B cell (primary cell): ENCODE data around the gene GCH1. TPM values are rescaled to one million over a fixed set of nuclear protein-coding genes. Genes with fewer than 3 reads are reported as not detected.

Experiments used
- ATAC-seq: fragments of 200-7000 bp; cut with Tn5 transposase; one replicate; pipeline ENCODE4 v1.10.0; 2021; ENCODE audit warnings: low read depth, mild to moderate bottlenecking, moderate number of reproducible peaks, moderate library complexity
- CTCF ChIA-PET: fragments of 350-600 bp; sonication (Branson Sonifier 250); formaldehyde crosslinking; loops from one replicate; lab custom pipeline; 2021; ENCODE audit warnings: antibody characterized with exemption, inconsistent platforms; lab: Charles Lee
- POLR2A ChIA-PET: fragments of 350-600 bp; sonication (Branson Sonifier 250); formaldehyde crosslinking; loops from one replicate; lab custom pipeline; 2021; ENCODE audit warnings: antibody characterized with exemption; lab: Charles Lee
- DNase-seq: peaks from one replicate; pipeline ENCODE4 v3.0.0; 2013
- H2AFZ ChIP-seq: 2 replicates; pipeline ENCODE4 v1.6.1; 2012; ENCODE audit warnings: mild to moderate bottlenecking, low read depth, low read length; ENCODE audit not compliant: insufficient read depth, poor library complexity, severe bottlenecking
- H3K27ac ChIP-seq, 2 donors: 1 replicate in 1 of 2; 2 replicates in 1 of 2; pipeline ENCODE4 v1.5.1; 2012 to 2013; ENCODE audit warnings: low read length in 2 of 2, mild to moderate bottlenecking in 2 of 2, moderate library complexity in 1 of 2
- H3K27me3 ChIP-seq, 4 experiments: fragments of 200-600 bp in 1 of 4; sonication (generic) in 1 of 4; replicated peaks in 1 of 4; 1 replicate in 2 of 4; 2 replicates in 2 of 4; pipeline versions ENCODE4 v1.6.1 to v1.7.0; 2013 to 2016; ENCODE audit warnings: low read length in 3 of 4, mild to moderate bottlenecking in 2 of 4, mixed read lengths in 1 of 4, moderate library complexity in 1 of 4; ENCODE audit not compliant: insufficient read depth in 4 of 4, control insufficient read depth in 3 of 4; ENCODE audit errors: control extremely low read depth in 1 of 4
- H3K36me3 ChIP-seq, 2 experiments: replicated peaks in 1 of 2; 1 replicate in 1 of 2; 2 replicates in 1 of 2; pipeline versions ENCODE4 v1.6.1 to v1.7.1; 2013; ENCODE audit warnings: low read length in 1 of 2; ENCODE audit not compliant: insufficient read depth in 2 of 2, control insufficient read depth in 1 of 2; ENCODE audit errors: control extremely low read depth in 1 of 2, extremely low read depth in 1 of 2
- H3K4me1 ChIP-seq, 2 donors: fragments of 200-600 bp in 1 of 2; sonication (generic) in 1 of 2; 1 replicate in 1 of 2; 2 replicates in 1 of 2; pipeline versions ENCODE4 v1.5.1 to v1.6.1; 2013 to 2017; ENCODE audit warnings: low read length in 2 of 2; ENCODE audit not compliant: control insufficient read depth in 2 of 2, insufficient read depth in 2 of 2
- H3K4me2 ChIP-seq: replicated peaks from 2 replicates; pipeline ENCODE3; 2012; ENCODE audit warnings: mild to moderate bottlenecking, low read depth, low read length; ENCODE audit not compliant: poor library complexity, severe bottlenecking
- H3K4me3 ChIP-seq, 5 experiments: fragments of 200-600 bp in 1 of 5; sonication (generic) in 1 of 5; 1 replicate in 3 of 5; 2 replicates in 2 of 5; pipeline versions ENCODE4 v1.5.1 to v1.7.0; 2011 to 2016; ENCODE audit warnings: low read length in 4 of 5, mild to moderate bottlenecking in 4 of 5, low read depth in 2 of 5, control low read depth in 1 of 5, moderate library complexity in 1 of 5; ENCODE audit not compliant: insufficient read depth in 1 of 5; ENCODE audit errors: control extremely low read depth in 1 of 5, extremely low read depth in 1 of 5
- H3K79me2 ChIP-seq: fragments of 200-600 bp; sonication (generic); one replicate; pipeline ENCODE4 v1.6.0; 2016; ENCODE audit warnings: low read length; ENCODE audit not compliant: control insufficient read depth, insufficient read depth
- H3K9ac ChIP-seq: fragments of 200-600 bp; sonication (generic); 2 replicates; pipeline ENCODE4 v1.6.1; 2017; ENCODE audit warnings: mild to moderate bottlenecking, low read length, moderate library complexity
- H3K9me3 ChIP-seq, 3 donors: one replicate each; pipeline versions ENCODE4 v1.6.1 to v1.7.1; 2013; ENCODE audit warnings: low read length in 2 of 3; ENCODE audit not compliant: control insufficient read depth in 2 of 3, insufficient read depth in 1 of 3; ENCODE audit errors: control extremely low read depth in 1 of 3
- H4K20me1 ChIP-seq: 2 replicates; pipeline ENCODE4 v1.6.0; 2012; ENCODE audit warnings: mild to moderate bottlenecking, low read length; ENCODE audit not compliant: insufficient read depth, control insufficient read depth, poor library complexity, severe bottlenecking
- H3K27ac Mint-ChIP-seq: one replicate; pipeline ENCODE4 v1.8.0; 2021; ENCODE audit warnings: mixed read lengths
- H3K27me3 Mint-ChIP-seq: one replicate; pipeline ENCODE4 v1.8.0; 2021; ENCODE audit warnings: mixed read lengths
- H3K4me1 Mint-ChIP-seq: one replicate; pipeline ENCODE4 v1.8.0; 2021; ENCODE audit warnings: mixed read lengths
- H3K4me3 Mint-ChIP-seq: one replicate; pipeline ENCODE4 v1.8.0; 2021; ENCODE audit warnings: mixed read lengths
- H3K9me3 Mint-ChIP-seq: one replicate; pipeline ENCODE4 v1.8.0; 2022; ENCODE audit warnings: mixed read lengths; ENCODE audit not compliant: insufficient read depth
- EZH2 ChIP-seq: IDR thresholded peaks from 2 replicates; pipeline ENCODE4 v1.6.1; 2012; ENCODE audit warnings: borderline replicate concordance, low read depth, mild to moderate bottlenecking, moderate library complexity, low read length; ENCODE audit not compliant: insufficient read depth, poor library complexity, severe bottlenecking
- WGBS: methylation state at CpG from one replicate; pipeline ENCODE4 v1.1.5; 2013; ENCODE audit warnings: missing lambda C conversion rate; ENCODE audit not compliant: insufficient coverage; 5-methylcytosine and 5-hydroxymethylcytosine counted together
- intact Hi-C: fragments of 100-400 bp; cut with micrococcal nuclease; formaldehyde crosslinking; loops from one replicate; pipeline ENCODE4 v1.10.0; 2022
- polyA plus RNA-seq: library from polyadenylated mRNA; depleted of rRNA; stranded (reverse); fragments of >200 nt; gene quantifications from 2 replicates; pipeline ENCODE4 v1.2.3, GENCODE V29; 2012
- total RNA-seq, 2 donors: library from RNA; stranded (reverse); fragments of 120-200 nt in 1 of 2; gene quantifications; 1 replicate in 1 of 2; 2 replicates in 1 of 2; pipeline versions ENCODE4 v1.2.3 to v1.2.4, GENCODE V29; 2013 to 2022
- TF ChIP-seq, protein P1 (sequence below): fragments of 200-600 bp; IDR thresholded peaks from one replicate; pipeline ENCODE4 v1.8.0; 2022; ENCODE audit warnings: antibody characterized with exemption, mild to moderate bottlenecking

Gene GCH1
- total and polyA plus RNA-seq, 2 donors (not counting 1 experiment from before 2014, with no cell fraction given), result 17.0 to 24.6 TPM

DNA sequence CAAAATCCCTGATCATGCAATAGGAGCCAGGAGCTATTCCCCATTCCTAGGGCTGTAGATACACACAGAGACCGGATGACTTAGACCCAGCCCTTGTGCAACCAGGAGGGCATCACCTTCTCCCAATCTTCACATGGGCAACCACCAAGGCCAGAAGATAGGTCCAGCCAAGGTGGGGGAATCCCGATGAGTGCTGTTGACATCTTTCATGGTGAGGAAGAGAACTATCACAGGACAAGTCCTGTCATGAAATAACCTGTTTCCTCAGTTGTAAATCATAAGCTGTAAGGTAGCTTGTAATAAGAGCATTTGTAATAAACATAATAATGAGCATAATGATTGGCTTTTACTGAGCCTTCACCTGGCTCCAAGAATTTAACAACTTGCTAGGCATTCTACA, 89.5 kb downstream of the GCH1 start:
- POLR2A ChIA-PET, result no interaction called here
- intact Hi-C loops, result no loop called here
- Mint-ChIP-seq H3K27ac (no peak overlapping the region), H3K4me3 (no peak overlapping the region), H3K27me3 (no peaks in the 10 kb centered on the region), H3K4me1 (no peaks in the 10 kb centered on the region), H3K9me3 (no peaks in the 10 kb centered on the region)
- Histone ChIP-seq H3K36me3 (no peaks in the 10 kb centered on the region), H3K9me3 (no peaks in the 10 kb centered on the region), H3K4me1 (no peaks in the 10 kb centered on the region), H3K27me3 (peaks cover 0 to 3% (median 0%) of the 10 kb centered on the region in 4 experiments), H3K27ac (no peak overlapping the region), H4K20me1 (no peaks in the 10 kb centered on the region), H3K4me3 (no peak overlapping the region), H3K9ac (no peak overlapping the region), H3K79me2 (no peaks in the 10 kb centered on the region), H2AFZ (no peak overlapping the region), H3K4me2 (no peak overlapping the region)
- CTCF ChIA-PET, result no interaction called here
- ATAC-seq (no peak), DNase-seq (no peak)
- TF ChIP-seq, protein P1, sequence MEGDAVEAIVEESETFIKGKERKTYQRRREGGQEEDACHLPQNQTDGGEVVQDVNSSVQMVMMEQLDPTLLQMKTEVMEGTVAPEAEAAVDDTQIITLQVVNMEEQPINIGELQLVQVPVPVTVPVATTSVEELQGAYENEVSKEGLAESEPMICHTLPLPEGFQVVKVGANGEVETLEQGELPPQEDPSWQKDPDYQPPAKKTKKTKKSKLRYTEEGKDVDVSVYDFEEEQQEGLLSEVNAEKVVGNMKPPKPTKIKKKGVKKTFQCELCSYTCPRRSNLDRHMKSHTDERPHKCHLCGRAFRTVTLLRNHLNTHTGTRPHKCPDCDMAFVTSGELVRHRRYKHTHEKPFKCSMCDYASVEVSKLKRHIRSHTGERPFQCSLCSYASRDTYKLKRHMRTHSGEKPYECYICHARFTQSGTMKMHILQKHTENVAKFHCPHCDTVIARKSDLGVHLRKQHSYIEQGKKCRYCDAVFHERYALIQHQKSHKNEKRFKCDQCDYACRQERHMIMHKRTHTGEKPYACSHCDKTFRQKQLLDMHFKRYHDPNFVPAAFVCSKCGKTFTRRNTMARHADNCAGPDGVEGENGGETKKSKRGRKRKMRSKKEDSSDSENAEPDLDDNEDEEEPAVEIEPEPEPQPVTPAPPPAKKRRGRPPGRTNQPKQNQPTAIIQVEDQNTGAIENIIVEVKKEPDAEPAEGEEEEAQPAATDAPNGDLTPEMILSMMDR, result no peak
- no peak for TF ChIP-seq EZH2
- no CpG with 5 or more reads among the region's 2 CpGs for WGBS

DNA sequence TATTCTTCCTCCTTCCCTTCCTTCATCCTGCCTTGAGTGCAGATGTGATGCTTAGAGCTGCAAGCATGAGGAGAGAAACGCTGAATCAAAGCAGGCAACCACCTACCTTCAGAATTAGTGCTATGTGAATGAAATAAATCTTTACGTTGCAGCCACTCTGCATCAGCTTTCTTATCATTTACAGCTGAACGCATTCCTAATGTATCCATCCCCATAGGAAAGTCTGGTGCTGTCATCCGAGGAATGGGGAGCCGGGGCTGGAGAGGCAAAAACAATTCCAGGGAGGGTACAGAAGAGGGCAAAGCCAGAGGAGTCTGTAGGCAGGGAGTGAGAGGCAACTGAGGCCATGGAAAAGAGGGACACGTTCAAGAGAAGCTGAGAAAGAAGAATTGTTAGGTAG, 90.0 kb downstream of the GCH1 start:
- no peak overlapping the region for H3K4me3 Mint-ChIP-seq
- H4K20me1 ChIP-seq, result no peaks in the 10 kb centered on the region
- H3K4me3 ChIP-seq, result no peak overlapping the region
- WGBS, result no CpG with 5 or more reads among the region's 6 CpGs
- CTCF ChIA-PET, result interaction anchor here (0.6 kb wide), 1 partner anchor 75 kb away, joined by 3 read pairs; no protein-coding TSS in a partner anchor
- no peaks in the 10 kb centered on the region for H3K36me3 ChIP-seq
- H3K79me2 ChIP-seq, result no peaks in the 10 kb centered on the region
- no peaks in the 10 kb centered on the region for H3K27me3 ChIP-seq
- H3K27ac Mint-ChIP-seq, result no peak overlapping the region
- POLR2A ChIA-PET, result no interaction called here
- no peak overlapping the region for H2AFZ ChIP-seq
- intact Hi-C loops, result no loop called here
- no peaks in the 10 kb centered on the region for H3K9me3 ChIP-seq
- H3K9ac ChIP-seq, result no peak overlapping the region
- ATAC-seq (no peak), DNase-seq (no peak)
- H3K9me3 Mint-ChIP-seq, result no peaks in the 10 kb centered on the region
- H3K27me3 Mint-ChIP-seq, result no peaks in the 10 kb centered on the region
- no peaks in the 10 kb centered on the region for H3K4me1 ChIP-seq
- TF ChIP-seq EZH2, result no peak
- no peak overlapping the region for H3K27ac ChIP-seq
- H3K4me1 Mint-ChIP-seq, result no peaks in the 10 kb centered on the region
- no peak overlapping the region for H3K4me2 ChIP-seq
